GM19328 (cell line): Measurements from ENCODE around the gene KRT16.
"Not testable (repeated sequence)": the region's sequence is repeated elsewhere in the genome, so short reads cannot be mapped to it uniquely, and the experiment has no call there.

Experiments
- ATAC-seq: cut with Tn5 transposase; IDR thresholded peaks from one replicate; pipeline ENCODE4 v1.9.1; 2021; ENCODE audit warnings: mild to moderate bottlenecking, moderate library complexity; ENCODE audit not compliant: unreplicated experiment

KRT16 gene

DNA sequence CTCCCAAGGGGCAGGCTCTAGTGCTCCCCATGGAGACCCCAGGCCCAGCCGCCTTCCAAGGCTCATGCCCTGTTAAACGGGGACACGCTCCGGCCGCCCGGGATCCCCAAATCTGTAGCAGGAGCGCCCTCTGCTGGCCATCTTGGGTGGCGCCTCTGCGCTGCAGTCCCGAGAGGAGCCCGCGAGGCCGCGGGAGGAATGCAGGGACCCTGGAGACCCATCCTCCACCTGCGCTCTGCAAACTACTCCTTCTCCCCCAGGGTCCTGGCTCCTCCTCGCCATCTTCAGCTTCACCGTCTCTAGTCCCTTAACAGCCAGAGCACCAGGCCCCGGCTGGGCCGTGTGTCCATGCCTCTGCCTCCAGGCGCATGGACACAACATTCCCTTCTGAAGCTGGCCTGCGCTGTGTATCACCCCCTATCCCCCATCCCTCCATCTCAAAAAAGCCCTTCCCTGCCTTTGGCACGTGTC, 35.4 kb upstream of the KRT16 start:
- ATAC-seq = peak; percentile 62

GRCh38 chr17:41647038-41647813, 34.7 kb upstream of the KRT16 start:
- ATAC-seq = no peak

DNA sequence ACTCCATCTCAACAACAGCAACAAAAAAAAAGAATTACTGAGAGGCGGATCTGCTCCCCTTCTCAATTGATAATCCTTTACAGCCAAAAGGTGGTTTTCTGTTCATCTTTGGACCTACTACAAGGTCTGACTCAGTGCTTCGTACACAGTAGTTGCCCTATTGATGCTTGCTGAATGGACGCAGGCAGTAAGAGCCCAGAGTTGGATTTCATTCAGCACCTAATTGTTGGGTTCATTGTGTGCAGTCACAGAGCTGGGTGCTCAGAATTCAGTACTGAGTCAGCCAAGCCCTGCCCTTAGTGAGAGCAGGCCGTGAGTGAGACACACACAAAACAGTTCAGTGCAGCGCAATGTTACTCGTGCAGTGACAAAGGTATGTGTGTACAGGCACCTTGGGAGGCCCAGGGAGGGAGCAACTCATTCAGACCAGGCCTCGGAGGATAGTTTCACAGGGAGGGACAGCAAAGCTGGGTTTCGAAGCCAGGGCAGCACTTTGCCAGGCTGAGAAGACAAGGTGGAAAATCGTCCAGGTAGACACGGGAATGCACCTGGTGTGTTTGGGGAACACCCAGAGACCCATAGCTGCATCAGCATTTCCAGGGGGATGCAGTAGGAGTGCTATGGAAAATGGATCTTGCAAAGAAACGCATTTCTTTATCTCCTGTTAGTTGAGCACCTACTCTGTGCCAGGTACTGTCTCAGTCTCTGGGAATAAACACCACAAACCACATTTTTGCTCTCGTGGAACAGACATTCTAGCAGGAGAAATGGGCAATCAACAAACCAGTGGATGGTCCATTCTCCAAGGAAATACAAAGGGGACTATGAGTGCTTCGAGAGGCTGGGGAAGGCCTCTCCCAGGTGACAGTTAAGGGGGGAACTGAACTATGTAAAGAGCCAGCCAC, 29.9 kb upstream of the KRT16 start:
- ATAC-seq = no peak

- ATAC-seq = not testable (repeated sequence)
Measured at GRCh38 chr17:41640596-41640995, 28.0 kb upstream of the KRT16 start.

DNA sequence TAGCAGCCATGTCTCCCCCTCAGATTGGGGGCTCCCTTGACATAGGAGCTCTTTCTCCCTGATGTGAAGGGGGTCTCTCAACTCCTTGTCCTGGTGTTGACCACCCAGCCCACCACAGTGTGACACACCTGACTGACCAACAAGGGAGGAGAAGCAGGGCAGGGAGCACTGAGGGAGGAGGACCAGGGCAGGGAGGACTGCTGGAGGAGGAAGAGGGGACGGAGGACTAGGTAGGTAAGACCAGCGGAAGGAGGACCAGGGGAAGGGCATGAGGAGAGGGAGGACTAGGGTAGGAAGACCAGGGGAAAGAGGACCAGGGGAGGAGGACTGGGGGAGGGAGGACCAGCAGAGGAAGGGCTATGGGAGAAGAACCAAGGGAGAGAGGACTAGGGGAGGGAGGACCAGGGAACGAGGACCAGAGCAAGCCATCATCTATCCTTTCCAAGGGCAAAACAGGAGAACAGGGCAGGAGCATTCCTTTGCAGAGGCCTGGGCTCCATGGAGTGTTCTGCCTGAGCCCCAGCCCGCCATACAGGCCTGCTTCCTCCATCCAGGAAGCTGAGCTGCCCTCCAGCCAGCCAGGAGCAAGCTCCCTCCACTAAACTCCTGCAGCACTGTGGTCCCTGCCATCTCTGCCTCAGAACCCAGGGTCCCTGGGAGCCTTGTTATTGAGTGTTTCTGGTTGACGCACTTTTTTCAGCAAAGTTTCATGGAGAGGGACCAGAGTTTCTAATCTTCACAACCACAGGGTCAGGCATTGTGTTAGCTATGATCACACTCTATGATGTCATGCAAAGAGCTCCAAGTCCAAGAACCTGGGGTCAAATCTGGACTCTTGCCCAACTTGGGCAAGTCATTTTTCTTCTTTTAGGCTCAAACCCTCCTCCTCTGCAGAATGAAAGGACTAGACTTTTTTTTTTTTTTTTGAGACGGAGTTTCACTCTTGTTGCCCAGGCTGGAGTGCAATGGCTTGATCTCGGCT, 27.2 kb upstream of the KRT16 start:
- ATAC-seq = no peak

GRCh38 chr17:41638941-41639340, 26.4 kb upstream of the KRT16 start:
- no peak for ATAC-seq

GRCh38 chr17:41638194-41638593, 25.6 kb upstream of the KRT16 start:
- no peak for ATAC-seq

DNA sequence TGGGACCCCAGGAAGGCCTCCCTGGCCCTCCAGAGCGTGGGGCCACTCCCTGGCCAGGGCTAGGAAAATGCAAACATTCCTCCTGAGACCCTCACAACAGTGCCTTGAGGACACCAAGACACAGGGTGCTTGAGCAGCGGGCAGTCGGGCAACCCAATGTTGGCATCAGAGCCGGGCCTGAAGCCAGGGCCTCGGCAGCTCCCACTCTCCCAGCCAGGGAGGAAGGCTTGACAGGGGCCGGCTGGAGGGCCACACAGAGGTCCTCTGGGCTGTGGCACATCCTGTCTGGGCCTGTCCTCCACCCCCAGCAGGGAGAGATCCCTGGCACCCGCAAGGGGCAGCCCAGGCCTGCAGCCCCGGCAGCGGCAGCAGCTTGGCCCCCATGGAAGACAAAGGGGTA, 24.1 kb upstream of the KRT16 start:
- no peak for ATAC-seq

GRCh38 chr17:41635121-41636097, 22.8 kb upstream of the KRT16 start:
- no peak for ATAC-seq

- ATAC-seq = no peak
Measured at GRCh38 chr17:41634639-41635038, 22.1 kb upstream of the KRT16 start.

GRCh38 chr17:41633556-41634199, 21.1 kb upstream of the KRT16 start:
- no peak for ATAC-seq

DNA sequence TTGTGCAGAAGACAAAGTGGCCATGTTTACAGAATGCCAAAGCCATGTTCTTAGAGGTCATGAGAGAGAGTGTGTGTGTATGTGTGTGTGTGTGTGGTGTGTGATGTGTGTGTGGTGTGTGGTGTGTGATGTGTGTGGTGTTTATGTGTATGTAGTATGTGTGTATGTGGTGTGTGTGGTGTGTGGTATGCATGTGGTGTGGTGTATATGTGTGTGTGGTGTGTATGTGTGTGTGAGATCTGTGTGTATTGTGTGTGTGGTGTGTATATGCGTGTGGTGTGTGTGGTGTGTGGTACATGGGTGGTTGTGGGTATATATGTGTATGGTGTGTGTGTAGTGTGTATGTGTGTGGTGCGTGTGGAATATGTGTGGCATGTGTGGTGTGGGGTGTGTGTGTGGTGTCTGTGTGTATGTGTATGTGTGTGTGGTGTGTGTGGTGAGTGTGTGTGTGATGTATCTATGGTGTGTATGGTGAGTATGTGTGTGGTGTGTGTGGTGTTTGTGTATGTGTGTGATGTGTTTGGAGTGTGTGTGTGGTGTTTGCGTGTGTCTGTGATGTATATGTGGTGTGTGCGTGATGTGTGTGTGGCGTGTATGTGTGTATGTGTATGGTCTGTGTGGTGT, 20.0 kb upstream of the KRT16 start:
- no peak for ATAC-seq

DNA sequence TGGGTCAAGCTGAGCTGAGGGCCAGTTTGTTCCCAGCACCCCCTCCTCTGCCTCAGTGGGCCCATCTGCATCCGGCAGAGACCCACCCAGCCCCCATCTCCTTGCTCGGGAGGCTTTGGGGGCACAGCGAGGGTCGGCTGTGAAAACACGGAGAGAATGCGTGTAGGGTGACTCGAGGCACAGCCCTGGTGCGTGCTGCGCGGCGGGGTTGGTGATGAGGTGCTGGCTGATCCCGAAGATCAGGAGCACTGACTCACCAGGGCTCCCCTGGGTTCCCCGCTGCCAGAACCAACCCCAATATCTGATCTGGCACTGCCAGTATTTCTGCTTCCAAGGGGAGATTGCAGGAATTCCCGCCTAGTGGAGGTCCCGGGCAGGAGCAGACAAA, 19.3 kb upstream of the KRT16 start:
- ATAC-seq = no peak

GRCh38 chr17:41631025-41631897, 18.7 kb upstream of the KRT16 start:
- no peak for ATAC-seq

DNA sequence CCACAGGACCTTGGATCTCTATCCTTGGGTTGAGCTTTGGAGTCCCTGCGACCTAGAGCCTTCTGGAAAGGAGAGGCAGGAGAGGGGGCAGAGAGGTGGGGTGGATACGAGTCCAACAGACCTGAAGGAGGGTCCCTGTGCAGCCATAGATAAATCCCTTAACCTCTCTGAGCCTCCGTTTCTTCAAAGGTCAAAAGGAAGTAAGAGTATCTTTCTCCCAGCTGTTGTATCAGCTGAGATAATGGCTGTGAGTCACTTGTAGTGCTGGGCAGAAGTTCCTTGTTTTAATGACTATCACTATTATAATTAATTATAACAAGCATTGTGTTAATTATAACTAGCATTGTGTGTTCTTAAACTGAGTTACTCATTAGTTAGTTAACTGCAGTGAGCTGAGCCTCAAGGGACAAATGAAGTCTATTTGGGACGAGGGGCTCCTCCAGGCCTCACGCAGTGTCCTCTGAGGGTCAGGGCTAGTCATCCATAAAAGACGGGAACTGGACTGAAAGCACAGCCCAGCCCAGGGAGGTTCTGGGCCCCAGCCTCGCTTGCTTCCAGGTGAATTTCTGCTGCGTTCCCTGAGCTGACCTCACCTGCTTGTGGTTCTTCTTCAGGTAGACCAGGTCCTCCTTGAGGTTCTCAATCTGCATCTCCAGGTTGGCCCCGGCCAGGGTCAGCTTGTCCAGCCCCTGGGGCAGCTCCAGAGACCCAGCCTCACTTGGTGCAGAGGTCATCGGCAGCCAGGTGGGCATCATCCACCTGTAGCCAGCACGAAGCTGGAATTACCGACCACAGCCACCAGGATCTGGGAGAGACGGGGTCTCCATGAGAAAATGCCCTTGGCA, 17.5 kb upstream of the KRT16 start:
- no peak for ATAC-seq

DNA sequence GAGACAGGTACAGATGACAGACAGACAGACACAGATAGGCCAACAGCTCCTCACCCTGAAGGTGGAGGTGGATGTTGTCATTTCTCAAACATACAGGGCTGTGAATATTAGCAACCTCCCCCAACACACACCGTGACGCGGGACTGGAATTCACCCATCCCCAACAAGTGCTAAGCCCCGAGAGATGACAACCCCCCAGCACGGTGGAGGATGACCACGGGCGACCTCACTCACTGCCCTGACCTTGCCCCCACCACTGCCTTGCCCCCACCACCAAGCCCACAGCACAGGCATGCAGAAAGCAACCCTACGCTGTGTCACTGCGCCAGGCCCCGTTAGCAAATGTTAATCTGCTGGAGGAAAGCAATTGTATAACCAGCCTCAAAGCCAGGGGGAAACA, 16.7 kb upstream of the KRT16 start:
- ATAC-seq = no peak
